B cell (primary cell): ENCODE results near the gene GABRR1.

Experiments used
- CTCF ChIP-seq: fragments of 200-600 bp; IDR thresholded peaks from one replicate; pipeline ENCODE4 v1.8.0; 2022; ENCODE audit warnings: antibody characterized with exemption, mild to moderate bottlenecking
- EZH2 ChIP-seq: IDR thresholded peaks from 2 replicates; pipeline ENCODE4 v1.6.1; 2012; ENCODE audit warnings: borderline replicate concordance, low read depth, mild to moderate bottlenecking, moderate library complexity, low read length; ENCODE audit not compliant: insufficient read depth, poor library complexity, severe bottlenecking

DNA sequence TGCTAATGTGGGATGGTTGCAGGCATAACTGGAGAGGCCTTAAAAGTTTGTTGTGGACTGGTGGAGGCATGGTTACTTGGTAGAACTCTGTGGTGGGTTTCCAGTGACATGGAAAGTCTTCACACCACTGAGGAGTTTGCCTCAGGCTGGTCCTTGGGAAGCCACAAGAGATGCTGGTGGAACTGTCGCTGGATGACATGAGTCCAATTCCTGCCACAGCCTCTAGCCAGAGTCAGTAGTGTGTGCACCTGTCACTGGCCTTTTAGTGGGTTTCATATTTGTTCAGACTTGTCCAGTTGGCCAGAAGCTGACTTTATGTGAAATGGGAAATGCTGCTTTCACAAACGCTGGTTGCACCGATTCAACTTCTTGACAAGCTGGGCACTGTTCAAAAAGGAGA lies 85.6 kb downstream of the GABRR1 start:
- TF ChIP-seq CTCF (no peak), EZH2 (no peak)
